ENCODE data around the gene TRIM52.

DNA sequence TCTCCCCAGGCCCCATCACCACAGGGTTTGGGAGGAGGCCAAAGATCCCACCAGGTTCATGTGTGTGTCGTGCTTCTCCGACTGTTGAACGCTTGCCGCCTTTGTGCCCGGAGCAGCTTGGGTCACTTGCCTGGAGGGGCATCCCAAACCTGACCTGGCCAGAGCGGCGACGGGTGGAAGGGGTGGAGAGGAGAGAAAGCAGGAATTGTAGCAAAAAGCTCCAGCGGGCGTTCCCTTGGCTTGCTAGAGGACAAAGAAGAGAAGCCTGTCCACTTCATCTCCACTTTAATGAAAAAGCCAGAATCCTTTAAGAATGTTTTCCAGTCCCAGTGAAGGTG, 40.8 kb downstream of the TRIM52 start:
- TF ChIP-seq, protein P1, sequence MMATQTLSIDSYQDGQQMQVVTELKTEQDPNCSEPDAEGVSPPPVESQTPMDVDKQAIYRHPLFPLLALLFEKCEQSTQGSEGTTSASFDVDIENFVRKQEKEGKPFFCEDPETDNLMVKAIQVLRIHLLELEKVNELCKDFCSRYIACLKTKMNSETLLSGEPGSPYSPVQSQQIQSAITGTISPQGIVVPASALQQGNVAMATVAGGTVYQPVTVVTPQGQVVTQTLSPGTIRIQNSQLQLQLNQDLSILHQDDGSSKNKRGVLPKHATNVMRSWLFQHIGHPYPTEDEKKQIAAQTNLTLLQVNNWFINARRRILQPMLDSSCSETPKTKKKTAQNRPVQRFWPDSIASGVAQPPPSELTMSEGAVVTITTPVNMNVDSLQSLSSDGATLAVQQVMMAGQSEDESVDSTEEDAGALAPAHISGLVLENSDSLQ (IDR thresholded peaks at IDR 0.05) = no peak
- no peak for TF ChIP-seq FOXM1 (IDR thresholded peaks at IDR 0.05; ENCODE audit: borderline replicate concordance)
- no peak for TF ChIP-seq TARDBP (IDR thresholded peaks at IDR 0.05)
- no peak for TF ChIP-seq ARNT (IDR thresholded peaks at IDR 0.05)
- TF ChIP-seq HDGF (IDR thresholded peaks at IDR 0.05; ENCODE audit: borderline replicate concordance) = no peak
- TF ChIP-seq NFRKB (IDR thresholded peaks at IDR 0.05) = no peak
- no peak for TF ChIP-seq SUZ12 (IDR thresholded peaks at IDR 0.05)
- TF ChIP-seq L3MBTL2 (conservative IDR thresholded peaks at IDR 0.05) = no peak
- TF ChIP-seq LEF1 (IDR thresholded peaks at IDR 0.05; ENCODE audit: borderline replicate concordance) = no peak
- no peak for TF ChIP-seq FOXK2 (IDR thresholded peaks at IDR 0.05)
- TF ChIP-seq SP1 (IDR thresholded peaks at IDR 0.05) = no peak
- TF ChIP-seq BHLHE40 (IDR thresholded peaks at IDR 0.05; ENCODE audit: borderline replicate concordance) = no peak
- TF ChIP-seq ELF4 (IDR thresholded peaks at IDR 0.05) = no peak
- TF ChIP-seq CTBP1 (IDR thresholded peaks at IDR 0.05; ENCODE audit: borderline replicate concordance) = no peak
